SK-N-SH (cell line): ENCODE measurements around the gene PYGM.

ENCODE experiments used
- ELF1 ChIP-seq: IDR thresholded peaks from 2 replicates; pipeline ENCODE4 v1.4.0; 2012
- EP300 ChIP-seq, 2 experiments: IDR thresholded peaks; 2 replicates each; pipeline versions ENCODE4 v1.4.0 to v1.6.1; 2012; ENCODE audit warnings: borderline replicate concordance in 1 of 2, low read depth in 1 of 2, low read length in 1 of 2
- FOSL2 ChIP-seq: IDR thresholded peaks from 2 replicates; pipeline ENCODE4 v1.4.0; 2012; ENCODE audit warnings: low read depth, mild to moderate bottlenecking, moderate library complexity, borderline replicate concordance
- GABPA ChIP-seq: IDR thresholded peaks from 2 replicates; pipeline ENCODE4 v1.4.0; 2012; ENCODE audit warnings: low read depth, mild to moderate bottlenecking
- YY1 ChIP-seq: IDR thresholded peaks from 2 replicates; pipeline ENCODE4 v1.4.0; 2012; ENCODE audit warnings: low read depth, mild to moderate bottlenecking
- TF ChIP-seq, protein P1 (sequence below): fragments of 200-600 bp; sonication (generic); IDR thresholded peaks from 2 replicates; pipeline ENCODE4 v1.6.1; 2017; ENCODE audit warnings: antibody characterized with exemption, mild to moderate bottlenecking, moderate library complexity

DNA sequence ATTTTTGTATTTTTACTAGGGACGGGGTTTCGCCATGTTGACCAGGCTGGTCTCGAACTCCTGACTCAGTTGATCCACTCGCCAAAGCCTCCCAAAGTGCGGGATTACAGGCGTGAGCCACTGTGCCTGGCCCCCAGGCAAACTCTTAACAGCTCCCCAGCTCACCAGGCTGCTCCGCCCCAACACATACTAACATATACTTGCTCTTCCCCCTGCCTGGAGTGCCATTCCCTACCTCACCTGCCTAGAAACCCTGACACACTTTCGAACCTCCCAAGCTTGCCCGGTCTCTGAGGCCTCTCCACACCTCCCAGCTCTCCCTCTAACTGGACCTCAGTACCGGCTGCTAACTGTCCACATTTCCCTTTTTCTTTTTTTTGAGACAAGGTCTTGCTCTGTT is 34.8 kb upstream of the PYGM start:
- TF ChIP-seq GABPA (no peak), YY1 (no peak), FOSL2 (no peak), ELF1 (no peak), EP300 (IDR thresholded peaks at IDR 0.05; ENCODE audit: borderline replicate concordance in 1 of 2, low read depth in 1 of 2, low read length in 1 of 2) (no peak)
- TF ChIP-seq, protein P1, sequence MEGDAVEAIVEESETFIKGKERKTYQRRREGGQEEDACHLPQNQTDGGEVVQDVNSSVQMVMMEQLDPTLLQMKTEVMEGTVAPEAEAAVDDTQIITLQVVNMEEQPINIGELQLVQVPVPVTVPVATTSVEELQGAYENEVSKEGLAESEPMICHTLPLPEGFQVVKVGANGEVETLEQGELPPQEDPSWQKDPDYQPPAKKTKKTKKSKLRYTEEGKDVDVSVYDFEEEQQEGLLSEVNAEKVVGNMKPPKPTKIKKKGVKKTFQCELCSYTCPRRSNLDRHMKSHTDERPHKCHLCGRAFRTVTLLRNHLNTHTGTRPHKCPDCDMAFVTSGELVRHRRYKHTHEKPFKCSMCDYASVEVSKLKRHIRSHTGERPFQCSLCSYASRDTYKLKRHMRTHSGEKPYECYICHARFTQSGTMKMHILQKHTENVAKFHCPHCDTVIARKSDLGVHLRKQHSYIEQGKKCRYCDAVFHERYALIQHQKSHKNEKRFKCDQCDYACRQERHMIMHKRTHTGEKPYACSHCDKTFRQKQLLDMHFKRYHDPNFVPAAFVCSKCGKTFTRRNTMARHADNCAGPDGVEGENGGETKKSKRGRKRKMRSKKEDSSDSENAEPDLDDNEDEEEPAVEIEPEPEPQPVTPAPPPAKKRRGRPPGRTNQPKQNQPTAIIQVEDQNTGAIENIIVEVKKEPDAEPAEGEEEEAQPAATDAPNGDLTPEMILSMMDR: no peak
